GM12878 (cell line): ENCODE measurements around the gene N4BP3. TPM values are rescaled to one million over a fixed set of nuclear protein-coding genes. Genes with fewer than 3 reads are reported as not detected.

Source experiments
- ATF7 ChIP-seq: fragments of 450-650 bp; IDR thresholded peaks from 2 replicates; pipeline ENCODE4 v1.6.1; 2016; ENCODE audit warnings: low read depth, mild to moderate bottlenecking
- BCL11A ChIP-seq: IDR thresholded peaks from 2 replicates; pipeline ENCODE4 v1.6.1; 2011; ENCODE audit warnings: low read depth, low read length
- CHD4 ChIP-seq: fragments of 200-600 bp; sonication (generic); IDR thresholded peaks from 2 replicates; pipeline ENCODE4 v1.6.1; 2016; ENCODE audit warnings: mild to moderate bottlenecking
- ETV6 ChIP-seq, 2 experiments: fragments of 450-650 bp in 1 of 2; IDR thresholded peaks in 1 of 2; conservative IDR thresholded peaks in 1 of 2; 2 replicates each; pipeline ENCODE4 v1.6.1; 2014; ENCODE audit warnings: antibody characterized with exemption in 1 of 2, borderline replicate concordance in 1 of 2, low read depth in 1 of 2, mild to moderate bottlenecking in 1 of 2, moderate library complexity in 1 of 2
- KAT2A ChIP-seq: conservative IDR thresholded peaks from 2 replicates; pipeline ENCODE4 v1.6.1; 2011; ENCODE audit warnings: low read depth, low read length; ENCODE audit not compliant: control insufficient read depth
- SMAD1 ChIP-seq: fragments of 450-650 bp; IDR thresholded peaks from 2 replicates; pipeline ENCODE4 v1.6.1; 2018; ENCODE audit warnings: mild to moderate bottlenecking, low read depth; ENCODE audit not compliant: partially characterized antibody
- SREBF2 ChIP-seq: IDR thresholded peaks from 2 replicates; pipeline ENCODE4 v1.6.1; 2012; ENCODE audit warnings: mild to moderate bottlenecking, low read length
- TBL1XR1 ChIP-seq: IDR thresholded peaks from 2 replicates; pipeline ENCODE4 v1.6.1; 2012; ENCODE audit warnings: low read depth, low read length, improper control_type of control experiment
- polyA plus RNA-seq, 11 experiments: library from polyadenylated mRNA; depleted of rRNA in 4 of 11; unstranded in 6 of 11; stranded (reverse) in 5 of 11; fragments of >200 nt; fragmentation: Nextera tagmentation in 4 of 11; fragmentation: Illumina TruSeq in 1 of 11; extraction: Ambion mirVana in 4 of 11; extraction: Trizol in 1 of 11; gene quantifications; 1 replicate in 1 of 11; 2 replicates in 10 of 11; pipeline versions ENCODE4 v1.2.1 to v1.2.3, GENCODE V29; 2011 to 2016; ENCODE audit warnings: inconsistent platforms in 2 of 11, missing spikeins in 2 of 11, low read depth in 1 of 11
- total RNA-seq, 4 experiments: library from RNA; depleted of rRNA in 3 of 4; stranded (reverse); fragments of >200 nt in 3 of 4; fragmentation: Illumina TruSeq in 1 of 4; extraction: Trizol in 1 of 4; gene quantifications; 2 replicates each; pipeline versions ENCODE4 v1.2.1 to v1.2.3, GENCODE V29; 2013 to 2021
- TF ChIP-seq, protein P1 (sequence below): fragments of 150-350 bp; IDR thresholded peaks from 2 replicates; pipeline ENCODE4 v1.6.1; 2016; ENCODE audit warnings: low read depth, low read length
- TF ChIP-seq, protein P2 (sequence below): IDR thresholded peaks from 2 replicates; pipeline ENCODE4 v1.6.1; 2012; ENCODE audit warnings: low read length, inconsistent platforms
- TF ChIP-seq, protein P3 (sequence below): IDR thresholded peaks from 2 replicates; pipeline ENCODE4 v1.6.1; 2011; ENCODE audit warnings: mild to moderate bottlenecking, low read depth, low read length, moderate library complexity; ENCODE audit not compliant: insufficient replicate concordance
- TF ChIP-seq, protein P4 (sequence below): fragments of 450-650 bp; IDR thresholded peaks from 2 replicates; pipeline ENCODE4 v1.6.1; 2018; ENCODE audit warnings: mild to moderate bottlenecking, low read depth, moderate library complexity; ENCODE audit not compliant: partially characterized antibody

Gene N4BP3
- total and polyA plus RNA-seq, 10 of the 15 experiments (the other 5 are each of a cell fraction or from before 2014, with no cell fraction given), result 0.06 to 13.0 (median 4.3) TPM

DNA sequence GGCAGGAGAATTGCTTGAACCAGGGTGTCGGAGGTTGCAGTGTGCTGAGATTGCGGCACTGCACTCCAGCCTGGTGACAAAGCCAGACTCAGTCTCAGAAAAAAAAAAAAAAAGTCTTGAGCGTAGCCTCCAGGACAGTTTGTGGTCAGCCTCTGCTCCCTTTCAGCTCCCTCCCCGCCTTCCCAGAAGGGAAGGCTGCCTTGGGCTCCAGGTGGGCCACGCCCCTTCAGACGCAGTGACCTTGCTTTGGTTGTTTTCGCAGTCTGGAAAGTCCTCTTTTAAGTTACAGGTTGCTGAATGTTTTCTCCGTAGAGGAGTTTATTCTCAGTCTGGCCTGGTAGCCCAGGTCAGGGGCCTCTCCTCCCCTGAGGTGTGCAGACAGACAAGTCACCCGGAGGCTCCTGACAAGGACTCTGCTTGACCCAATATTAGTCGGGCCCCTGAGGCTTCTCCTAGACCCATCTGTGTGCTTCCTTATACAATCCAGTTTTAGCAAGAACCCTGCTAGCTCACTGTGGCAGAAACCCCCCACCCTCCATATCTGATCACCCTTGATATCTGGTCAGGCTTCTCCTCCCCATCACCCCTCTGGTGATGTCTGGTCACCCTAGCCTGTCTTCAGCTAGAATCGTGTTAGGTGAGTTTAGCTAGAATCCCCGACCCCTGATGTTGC, 31.6 kb upstream of the N4BP3 start (continued):
- TF ChIP-seq, protein P1, sequence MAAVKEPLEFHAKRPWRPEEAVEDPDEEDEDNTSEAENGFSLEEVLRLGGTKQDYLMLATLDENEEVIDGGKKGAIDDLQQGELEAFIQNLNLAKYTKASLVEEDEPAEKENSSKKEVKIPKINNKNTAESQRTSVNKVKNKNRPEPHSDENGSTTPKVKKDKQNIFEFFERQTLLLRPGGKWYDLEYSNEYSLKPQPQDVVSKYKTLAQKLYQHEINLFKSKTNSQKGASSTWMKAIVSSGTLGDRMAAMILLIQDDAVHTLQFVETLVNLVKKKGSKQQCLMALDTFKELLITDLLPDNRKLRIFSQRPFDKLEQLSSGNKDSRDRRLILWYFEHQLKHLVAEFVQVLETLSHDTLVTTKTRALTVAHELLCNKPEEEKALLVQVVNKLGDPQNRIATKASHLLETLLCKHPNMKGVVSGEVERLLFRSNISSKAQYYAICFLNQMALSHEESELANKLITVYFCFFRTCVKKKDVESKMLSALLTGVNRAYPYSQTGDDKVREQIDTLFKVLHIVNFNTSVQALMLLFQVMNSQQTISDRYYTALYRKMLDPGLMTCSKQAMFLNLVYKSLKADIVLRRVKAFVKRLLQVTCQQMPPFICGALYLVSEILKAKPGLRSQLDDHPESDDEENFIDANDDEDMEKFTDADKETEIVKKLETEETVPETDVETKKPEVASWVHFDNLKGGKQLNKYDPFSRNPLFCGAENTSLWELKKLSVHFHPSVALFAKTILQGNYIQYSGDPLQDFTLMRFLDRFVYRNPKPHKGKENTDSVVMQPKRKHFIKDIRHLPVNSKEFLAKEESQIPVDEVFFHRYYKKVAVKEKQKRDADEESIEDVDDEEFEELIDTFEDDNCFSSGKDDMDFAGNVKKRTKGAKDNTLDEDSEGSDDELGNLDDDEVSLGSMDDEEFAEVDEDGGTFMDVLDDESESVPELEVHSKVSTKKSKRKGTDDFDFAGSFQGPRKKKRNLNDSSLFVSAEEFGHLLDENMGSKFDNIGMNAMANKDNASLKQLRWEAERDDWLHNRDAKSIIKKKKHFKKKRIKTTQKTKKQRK, result no peak
- TF ChIP-seq TBL1XR1 (no peak), SREBF2 (no peak), CHD4 (no peak), SMAD1 (no peak), ETV6 (conservative IDR thresholded peaks at IDR 0.05 in 1 of 2, IDR thresholded peaks at IDR 0.05 in 1 of 2; ENCODE audit: borderline replicate concordance in 1 of 2, low read depth in 1 of 2) (no peak), KAT2A (no peak), BCL11A (no peak), ATF7 (no peak)
- TF ChIP-seq, protein P2, sequence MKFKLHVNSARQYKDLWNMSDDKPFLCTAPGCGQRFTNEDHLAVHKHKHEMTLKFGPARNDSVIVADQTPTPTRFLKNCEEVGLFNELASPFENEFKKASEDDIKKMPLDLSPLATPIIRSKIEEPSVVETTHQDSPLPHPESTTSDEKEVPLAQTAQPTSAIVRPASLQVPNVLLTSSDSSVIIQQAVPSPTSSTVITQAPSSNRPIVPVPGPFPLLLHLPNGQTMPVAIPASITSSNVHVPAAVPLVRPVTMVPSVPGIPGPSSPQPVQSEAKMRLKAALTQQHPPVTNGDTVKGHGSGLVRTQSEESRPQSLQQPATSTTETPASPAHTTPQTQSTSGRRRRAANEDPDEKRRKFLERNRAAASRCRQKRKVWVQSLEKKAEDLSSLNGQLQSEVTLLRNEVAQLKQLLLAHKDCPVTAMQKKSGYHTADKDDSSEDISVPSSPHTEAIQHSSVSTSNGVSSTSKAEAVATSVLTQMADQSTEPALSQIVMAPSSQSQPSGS, result no peak
- TF ChIP-seq, protein P3, sequence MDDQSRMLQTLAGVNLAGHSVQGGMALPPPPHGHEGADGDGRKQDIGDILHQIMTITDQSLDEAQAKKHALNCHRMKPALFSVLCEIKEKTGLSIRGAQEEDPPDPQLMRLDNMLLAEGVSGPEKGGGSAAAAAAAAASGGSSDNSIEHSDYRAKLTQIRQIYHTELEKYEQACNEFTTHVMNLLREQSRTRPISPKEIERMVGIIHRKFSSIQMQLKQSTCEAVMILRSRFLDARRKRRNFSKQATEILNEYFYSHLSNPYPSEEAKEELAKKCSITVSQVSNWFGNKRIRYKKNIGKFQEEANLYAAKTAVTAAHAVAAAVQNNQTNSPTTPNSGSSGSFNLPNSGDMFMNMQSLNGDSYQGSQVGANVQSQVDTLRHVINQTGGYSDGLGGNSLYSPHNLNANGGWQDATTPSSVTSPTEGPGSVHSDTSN, result no peak
- TF ChIP-seq, protein P4, sequence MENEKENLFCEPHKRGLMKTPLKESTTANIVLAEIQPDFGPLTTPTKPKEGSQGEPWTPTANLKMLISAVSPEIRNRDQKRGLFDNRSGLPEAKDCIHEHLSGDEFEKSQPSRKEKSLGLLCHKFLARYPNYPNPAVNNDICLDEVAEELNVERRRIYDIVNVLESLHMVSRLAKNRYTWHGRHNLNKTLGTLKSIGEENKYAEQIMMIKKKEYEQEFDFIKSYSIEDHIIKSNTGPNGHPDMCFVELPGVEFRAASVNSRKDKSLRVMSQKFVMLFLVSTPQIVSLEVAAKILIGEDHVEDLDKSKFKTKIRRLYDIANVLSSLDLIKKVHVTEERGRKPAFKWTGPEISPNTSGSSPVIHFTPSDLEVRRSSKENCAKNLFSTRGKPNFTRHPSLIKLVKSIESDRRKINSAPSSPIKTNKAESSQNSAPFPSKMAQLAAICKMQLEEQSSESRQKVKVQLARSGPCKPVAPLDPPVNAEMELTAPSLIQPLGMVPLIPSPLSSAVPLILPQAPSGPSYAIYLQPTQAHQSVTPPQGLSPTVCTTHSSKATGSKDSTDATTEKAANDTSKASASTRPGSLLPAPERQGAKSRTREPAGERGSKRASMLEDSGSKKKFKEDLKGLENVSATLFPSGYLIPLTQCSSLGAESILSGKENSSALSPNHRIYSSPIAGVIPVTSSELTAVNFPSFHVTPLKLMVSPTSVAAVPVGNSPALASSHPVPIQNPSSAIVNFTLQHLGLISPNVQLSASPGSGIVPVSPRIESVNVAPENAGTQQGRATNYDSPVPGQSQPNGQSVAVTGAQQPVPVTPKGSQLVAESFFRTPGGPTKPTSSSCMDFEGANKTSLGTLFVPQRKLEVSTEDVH, result no peak
